Measurements from ENCODE around the gene DOCK9.
A peak's percentile ranks its signal among the peaks of the same experiment; 100 is the strongest.

The DOCK9 gene

GRCh38 chr13:98976941-98977340 is 923 bp downstream of the DOCK9 start:
- DNase-seq (ENCODE audit: low spot score): no peak
- no peak for FAIRE-seq

DNA sequence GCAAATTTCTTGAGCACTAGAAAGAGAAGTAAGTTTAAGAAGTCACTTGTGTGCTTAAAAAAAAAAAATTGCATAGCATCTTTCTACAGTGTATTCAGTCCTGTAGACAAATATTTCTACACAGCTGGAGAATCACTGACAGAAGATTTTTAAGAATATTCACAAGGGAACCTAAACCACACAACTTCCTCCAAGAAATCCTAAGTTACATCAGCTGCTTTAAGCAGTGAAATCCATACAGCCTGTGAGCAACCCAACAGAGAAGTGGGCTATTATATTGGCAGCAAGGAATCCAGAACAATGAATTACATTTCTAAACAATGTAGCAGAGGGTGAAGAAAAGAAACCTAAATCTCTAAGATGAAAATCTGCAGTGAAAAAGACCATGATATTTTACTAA is 1.5 kb downstream of the DOCK9 start:
- no peak for DNase-seq (ENCODE audit: low spot score)
- no peak for FAIRE-seq

DNA sequence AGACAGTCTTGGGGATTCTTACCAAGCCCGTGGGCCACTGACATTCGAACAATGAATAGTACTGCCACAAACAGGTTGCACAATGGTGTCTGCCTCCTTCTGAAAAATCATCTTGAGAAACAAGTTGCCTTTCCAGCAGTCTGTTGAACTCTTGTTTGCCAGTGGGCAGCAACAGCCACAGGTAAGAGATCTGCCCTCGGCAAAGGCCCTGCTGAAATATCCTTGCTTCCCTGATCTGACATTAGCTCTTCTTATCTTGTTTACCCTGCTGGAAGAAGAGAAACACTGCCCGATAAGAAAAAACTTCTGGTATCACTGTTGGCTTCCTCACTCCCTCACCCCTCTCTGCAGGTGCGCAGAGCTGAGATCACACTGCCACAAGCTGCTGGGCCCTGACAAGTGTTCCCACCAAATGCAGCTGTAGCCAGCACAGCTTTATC is 2.0 kb downstream of the DOCK9 start:
- no peak for DNase-seq (ENCODE audit: low spot score)
- FAIRE-seq: no peak

DNA sequence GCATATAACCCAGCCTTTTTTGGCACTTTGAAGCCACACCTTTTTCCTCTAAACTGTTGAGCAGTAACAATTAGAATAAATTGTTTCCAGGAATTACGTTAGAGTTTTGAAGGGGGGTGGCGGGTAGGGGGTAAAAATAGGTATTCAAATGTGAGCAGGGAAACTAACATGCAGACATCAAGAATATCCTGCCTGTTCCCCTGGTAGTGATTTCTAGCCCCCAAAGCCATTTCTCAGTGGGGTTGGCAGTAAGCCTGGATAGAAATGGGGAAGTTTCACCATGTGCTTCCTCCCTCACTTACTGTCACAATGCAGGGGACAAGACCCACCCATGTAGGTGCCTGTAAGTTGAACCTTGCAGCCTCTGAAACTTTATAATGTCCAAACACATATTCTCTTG is 3.8 kb downstream of the DOCK9 start:
- no peak for DNase-seq (ENCODE audit: low spot score)
- no peak for FAIRE-seq

- DNase-seq (ENCODE audit: low spot score) (peak; percentile 7), FAIRE-seq (no peak)
Observed at GRCh38 chr13:98972627-98973026, 5.2 kb downstream of the DOCK9 start.

- FAIRE-seq (no peak), DNase-seq (ENCODE audit: low spot score) (no peak)
Observed at GRCh38 chr13:98972059-98972458, 5.8 kb downstream of the DOCK9 start.

DNA sequence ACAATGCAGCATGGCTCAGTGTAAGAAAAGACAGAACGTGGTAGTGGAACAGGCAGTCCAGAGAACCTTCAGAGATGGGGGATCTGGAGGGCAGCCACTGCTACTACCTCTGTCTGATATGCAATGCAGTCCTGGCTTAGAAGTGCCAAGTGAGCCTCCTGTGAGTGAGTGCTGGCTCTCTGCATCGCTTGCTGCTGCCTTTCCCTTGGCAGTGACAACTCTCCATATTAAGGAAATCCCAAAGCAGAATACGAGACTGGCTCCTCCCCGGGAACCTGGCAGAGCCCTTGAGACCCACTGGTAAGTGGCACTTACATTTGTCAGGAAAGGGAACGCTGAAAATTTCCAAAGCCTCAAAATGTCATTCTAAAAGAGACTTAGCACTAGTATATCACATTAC is 7.5 kb downstream of the DOCK9 start:
- FAIRE-seq (no peak), DNase-seq (ENCODE audit: low spot score) (no peak)

GRCh38 chr13:98967491-98967890 is 10.4 kb downstream of the DOCK9 start:
- FAIRE-seq (no peak), DNase-seq (ENCODE audit: low spot score) (no peak)

DNA sequence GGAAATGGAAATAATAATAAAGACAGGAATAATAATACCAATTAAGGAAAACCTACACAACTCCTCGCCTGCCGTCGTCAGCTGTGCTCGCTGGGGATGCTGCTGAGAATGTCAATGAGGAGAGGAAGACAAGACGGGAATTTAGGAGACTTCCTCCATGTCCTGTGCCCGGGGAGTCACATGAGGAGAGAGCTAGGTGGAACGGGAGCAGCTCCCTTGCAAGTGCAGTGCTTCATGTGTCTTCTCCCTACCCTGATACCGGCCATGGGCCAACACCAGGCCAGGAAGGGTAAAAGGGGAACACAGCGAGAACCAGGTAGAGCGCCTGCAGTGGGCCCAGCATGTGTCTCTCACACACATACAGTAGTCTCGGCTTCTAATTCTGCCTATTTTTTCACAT is 11.8 kb downstream of the DOCK9 start:
- FAIRE-seq: no peak
- DNase-seq (ENCODE audit: low spot score): no peak

- no peak for FAIRE-seq
Observed at GRCh38 chr13:98965325-98965724, 12.5 kb downstream of the DOCK9 start.

GRCh38 chr13:98963917-98964316 is 13.9 kb downstream of the DOCK9 start:
- DNase-seq (ENCODE audit: low spot score): no peak
- FAIRE-seq: no peak

More at GRCh38 chr13:98965325-98965724, 12.5 kb downstream of the DOCK9 start:
- DNase-seq (ENCODE audit: low spot score): no peak

DNA sequence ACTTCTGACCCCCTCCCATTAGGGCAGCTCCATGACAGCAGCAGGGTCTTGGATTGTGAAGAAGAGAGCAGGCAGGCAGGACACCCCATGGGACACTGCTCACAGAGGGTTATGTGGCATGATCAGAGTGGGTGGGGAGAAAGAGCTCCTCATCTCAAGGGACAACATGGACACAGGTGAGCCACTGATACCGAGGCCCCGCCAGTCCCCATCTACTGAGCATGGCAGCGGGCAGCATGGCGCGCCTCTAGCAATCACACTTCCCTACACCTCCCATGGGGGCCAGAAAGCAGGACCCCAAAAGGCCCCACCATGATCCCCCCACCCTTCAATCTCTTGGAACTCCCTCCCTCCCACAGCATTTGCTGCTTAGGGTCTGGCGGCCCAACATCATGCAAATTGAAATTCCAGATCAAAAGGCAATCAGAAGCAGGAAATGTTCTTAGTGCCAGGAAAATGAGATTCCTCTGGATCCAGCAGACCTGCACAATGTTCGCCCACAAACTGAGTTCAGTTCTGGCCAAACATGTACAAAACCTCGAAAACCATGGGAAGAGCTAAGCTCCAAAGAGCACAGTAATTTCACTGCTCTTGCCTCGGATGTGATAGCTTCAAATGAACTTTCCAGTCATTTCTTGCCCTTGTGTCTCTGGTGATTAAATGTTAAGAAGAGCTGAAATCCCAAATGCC is 14.8 kb downstream of the DOCK9 start:
- DNase-seq (ENCODE audit: low spot score) (no peak), FAIRE-seq (no peak)

- DNase-seq (ENCODE audit: low spot score): no peak
- no peak for FAIRE-seq
Observed at GRCh38 chr13:98961503-98962105, 16.3 kb downstream of the DOCK9 start.

GRCh38 chr13:98960606-98961502 is 17.0 kb downstream of the DOCK9 start:
- DNase-seq (ENCODE audit: low spot score) (no peak), FAIRE-seq (no peak)

- FAIRE-seq: no peak
- no peak for DNase-seq (ENCODE audit: low spot score)
Observed at GRCh38 chr13:98959786-98960605, 17.9 kb downstream of the DOCK9 start.

- DNase-seq (ENCODE audit: low spot score) (no peak), FAIRE-seq (no peak)
Observed at GRCh38 chr13:98959291-98959690, 18.6 kb downstream of the DOCK9 start.

- no peak for FAIRE-seq
- DNase-seq (ENCODE audit: low spot score): no peak
Observed at GRCh38 chr13:98958443-98958794, 19.4 kb downstream of the DOCK9 start.

- DNase-seq (ENCODE audit: low spot score) (no peak), FAIRE-seq (no peak)
Observed at GRCh38 chr13:98957731-98958442, 20.0 kb downstream of the DOCK9 start.

- no peak for FAIRE-seq
- DNase-seq (ENCODE audit: low spot score): no peak
Observed at GRCh38 chr13:98955336-98955735, 22.5 kb downstream of the DOCK9 start.

DNA sequence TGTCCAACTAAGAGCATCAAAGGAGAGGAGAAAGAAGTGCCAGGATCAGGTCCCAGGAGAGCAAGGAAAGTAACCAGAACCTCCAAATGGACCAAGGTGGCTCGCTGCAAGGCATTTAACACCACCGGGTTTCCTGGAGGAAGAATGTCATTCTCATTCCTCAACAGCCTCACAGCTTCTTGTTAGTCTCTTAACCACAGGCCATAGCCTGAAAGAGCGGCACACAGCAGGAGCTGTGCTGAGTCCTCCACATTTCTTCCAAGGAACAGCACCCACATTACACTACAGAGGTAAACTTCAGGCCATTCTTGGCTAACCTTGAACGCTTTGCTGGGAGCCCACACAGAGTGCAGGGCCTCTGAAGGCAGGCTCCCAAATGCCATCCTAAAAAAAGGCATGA is 23.6 kb downstream of the DOCK9 start:
- no peak for DNase-seq (ENCODE audit: low spot score)
- no peak for FAIRE-seq

- DNase-seq (ENCODE audit: low spot score) (no peak), FAIRE-seq (no peak)
Observed at GRCh38 chr13:98951266-98951665, 26.6 kb downstream of the DOCK9 start.

Data from RCC 7860 (cell line).